DND-41 (cell line): ENCODE results near the gene INO80E.

Experiments
- ATAC-seq: fragments of 200-7000 bp; cut with Tn5 transposase; 3 replicates; pipeline ENCODE4 v1.9.1; 2021; ENCODE audit warnings: low read depth; ENCODE audit not compliant: insufficient read depth
- DNase-seq: peaks from one replicate; pipeline ENCODE4 v3.0.0-alpha.2; 2020
- H2AFZ ChIP-seq: 2 replicates; pipeline ENCODE4 v1.6.0; 2012; ENCODE audit warnings: low read depth, low read length
- H3K27ac ChIP-seq: 2 replicates; pipeline ENCODE4 v1.5.1; 2012; ENCODE audit warnings: low read length, inconsistent platforms
- H3K27me3 ChIP-seq: fragments of 200-600 bp; sonication (generic); 2 replicates; pipeline ENCODE4 v1.6.0; 2012; ENCODE audit warnings: low read length, mild to moderate bottlenecking, inconsistent platforms; ENCODE audit not compliant: insufficient read depth, poor library complexity
- H3K36me3 ChIP-seq: 2 replicates; pipeline ENCODE4 v1.5.1; 2012; ENCODE audit warnings: low read length, inconsistent platforms; ENCODE audit not compliant: insufficient read depth
- H3K4me1 ChIP-seq: 2 replicates; pipeline ENCODE4 v1.5.1; 2012; ENCODE audit warnings: mild to moderate bottlenecking, low read length; ENCODE audit not compliant: insufficient read depth
- H3K4me2 ChIP-seq: 2 replicates; pipeline ENCODE4 v1.6.0; 2012; ENCODE audit warnings: mild to moderate bottlenecking, moderate library complexity, low read length, inconsistent platforms; ENCODE audit not compliant: insufficient read depth
- H3K4me3 ChIP-seq, 2 experiments: fragments of 200-600 bp in 1 of 2; shearing (Covaris generic) in 1 of 2; 2 replicates each; pipeline ENCODE4 v1.5.1; 2012 to 2016; ENCODE audit warnings: inconsistent platforms in 2 of 2, low read length in 2 of 2, mild to moderate bottlenecking in 2 of 2, low read depth in 1 of 2, moderate library complexity in 1 of 2
- H3K79me2 ChIP-seq: 2 replicates; pipeline ENCODE4 v1.6.0; 2012; ENCODE audit warnings: low read length, inconsistent platforms; ENCODE audit not compliant: insufficient read depth
- H3K9ac ChIP-seq: 2 replicates; pipeline ENCODE4 v1.6.0; 2012; ENCODE audit warnings: low read depth, mild to moderate bottlenecking, inconsistent platforms, low read length, moderate library complexity
- H3K9me3 ChIP-seq: 2 replicates; pipeline ENCODE4 v1.5.1; 2012; ENCODE audit warnings: low read length, moderate library complexity, mild to moderate bottlenecking, inconsistent platforms; ENCODE audit not compliant: insufficient read depth, severe bottlenecking
- H4K20me1 ChIP-seq: 2 replicates; pipeline ENCODE4 v1.6.0; 2012; ENCODE audit warnings: low read length; ENCODE audit not compliant: insufficient read depth
- CTCF ChIP-seq: IDR thresholded peaks from 2 replicates; pipeline ENCODE4 v1.5.1; 2012; ENCODE audit warnings: borderline replicate concordance, low read length, moderate library complexity, mild to moderate bottlenecking; ENCODE audit not compliant: poor library complexity, severe bottlenecking; ENCODE audit errors: extremely low read depth
- EZH2 ChIP-seq: IDR thresholded peaks from 3 replicates; pipeline ENCODE4 v1.6.1; 2012; ENCODE audit warnings: borderline replicate concordance, low read depth, mild to moderate bottlenecking, moderate library complexity, low read length, inconsistent platforms; ENCODE audit not compliant: severe bottlenecking

INO80E gene

GRCh38 chr16:29977063-29977825 lies 18.8 kb upstream of the INO80E start:
- no peak overlapping the region; the same call in 1 of the 2 replicates for H3K27ac ChIP-seq
- peaks cover 49% of the 10 kb centered on the region for H3K79me2 ChIP-seq
- H3K9ac ChIP-seq, result peak overlapping the region; percentile 90; the same call in 1 of the 2 replicates

GRCh38 chr16:29978081-29978480 lies 18.0 kb upstream of the INO80E start:
- no peak overlapping the region for H3K4me3 ChIP-seq
- peaks cover 48% of the 10 kb centered on the region for H4K20me1 ChIP-seq
- H2AFZ ChIP-seq, result no peak overlapping the region
- no peak for ATAC-seq
- H3K9ac ChIP-seq, result no peak overlapping the region
- peaks cover 49% of the 10 kb centered on the region for H3K79me2 ChIP-seq
- no peak overlapping the region for H3K27ac ChIP-seq
- H3K36me3 ChIP-seq, result peaks cover 64% of the 10 kb centered on the region
- no peaks in the 10 kb centered on the region for H3K9me3 ChIP-seq
- no peak overlapping the region for H3K4me2 ChIP-seq
- TF ChIP-seq EZH2, result no peak
- no peak for TF ChIP-seq CTCF
- no peaks in the 10 kb centered on the region for H3K27me3 ChIP-seq
- peaks cover 39% of the 10 kb centered on the region for H3K4me1 ChIP-seq
- DNase-seq, result no peak

More at GRCh38 chr16:29977063-29977825, 18.8 kb upstream of the INO80E start:
- Histone ChIP-seq H3K4me1 (peaks cover 45% of the 10 kb centered on the region), H4K20me1 (peaks cover 48% of the 10 kb centered on the region), H3K4me3 (no peak overlapping the region), H3K27me3 (no peaks in the 10 kb centered on the region), H2AFZ (no peak overlapping the region), H3K36me3 (peaks cover 63% of the 10 kb centered on the region), H3K4me2 (peak overlapping the region; percentile 79; the same call in 1 of the 2 replicates), H3K9me3 (no peaks in the 10 kb centered on the region)
- DNase-seq (no peak), ATAC-seq (no peak)
- TF ChIP-seq EZH2 (no peak), CTCF (no peak)

GRCh38 chr16:29978564-29979270 lies 17.3 kb upstream of the INO80E start:
- Histone ChIP-seq H3K79me2 (peaks cover 48% of the 10 kb centered on the region), H2AFZ (no peak overlapping the region), H4K20me1 (peaks cover 48% of the 10 kb centered on the region), H3K36me3 (peaks cover 69% of the 10 kb centered on the region), H3K4me3 (no peak overlapping the region), H3K27ac (no peak overlapping the region), H3K27me3 (no peaks in the 10 kb centered on the region), H3K4me1 (peaks cover 34% of the 10 kb centered on the region), H3K9me3 (no peaks in the 10 kb centered on the region), H3K9ac (no peak overlapping the region), H3K4me2 (no peak overlapping the region)
- TF ChIP-seq CTCF, result no peak
- no peak for TF ChIP-seq EZH2
- DNase-seq, result no peak
- ATAC-seq, result no peak
